Measurements from ENCODE around the gene ASCL5.

- TF ChIP-seq, protein P1, sequence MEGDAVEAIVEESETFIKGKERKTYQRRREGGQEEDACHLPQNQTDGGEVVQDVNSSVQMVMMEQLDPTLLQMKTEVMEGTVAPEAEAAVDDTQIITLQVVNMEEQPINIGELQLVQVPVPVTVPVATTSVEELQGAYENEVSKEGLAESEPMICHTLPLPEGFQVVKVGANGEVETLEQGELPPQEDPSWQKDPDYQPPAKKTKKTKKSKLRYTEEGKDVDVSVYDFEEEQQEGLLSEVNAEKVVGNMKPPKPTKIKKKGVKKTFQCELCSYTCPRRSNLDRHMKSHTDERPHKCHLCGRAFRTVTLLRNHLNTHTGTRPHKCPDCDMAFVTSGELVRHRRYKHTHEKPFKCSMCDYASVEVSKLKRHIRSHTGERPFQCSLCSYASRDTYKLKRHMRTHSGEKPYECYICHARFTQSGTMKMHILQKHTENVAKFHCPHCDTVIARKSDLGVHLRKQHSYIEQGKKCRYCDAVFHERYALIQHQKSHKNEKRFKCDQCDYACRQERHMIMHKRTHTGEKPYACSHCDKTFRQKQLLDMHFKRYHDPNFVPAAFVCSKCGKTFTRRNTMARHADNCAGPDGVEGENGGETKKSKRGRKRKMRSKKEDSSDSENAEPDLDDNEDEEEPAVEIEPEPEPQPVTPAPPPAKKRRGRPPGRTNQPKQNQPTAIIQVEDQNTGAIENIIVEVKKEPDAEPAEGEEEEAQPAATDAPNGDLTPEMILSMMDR (conservative IDR thresholded peaks at IDR 0.05; ENCODE audit: low read depth, low read length) = no peak
- no peak for TF ChIP-seq EZH2 (IDR thresholded peaks at IDR 0.05; ENCODE audit: borderline replicate concordance, low read depth, low read length, poor library complexity, severe bottlenecking)
Measured at GRCh38 chr1:201111156-201111555, 15.8 kb downstream of the ASCL5 start.
